Activated CD8-positive, alpha-beta T cell treated with anti-CD3 and anti-CD28 coated beads for 36 hours (primary cell): ENCODE measurements around the gene MGLL. TPM values are rescaled to one million over a fixed set of nuclear protein-coding genes. Genes with fewer than 3 reads are reported as not detected.

Experiments used
- ATAC-seq: fragments of 200-7000 bp; cut with Tn5 transposase; one replicate; pipeline ENCODE4 v1.10.0; 2021; ENCODE audit warnings: mild to moderate bottlenecking, moderate library complexity
- CTCF ChIA-PET: fragments of 350-600 bp; sonication (Branson Sonifier 250); formaldehyde crosslinking; loops from one replicate; lab custom pipeline; 2021; ENCODE audit warnings: antibody characterized with exemption; lab: Charles Lee
- POLR2A ChIA-PET: fragments of 350-600 bp; sonication (Branson Sonifier 250); formaldehyde crosslinking; loops from one replicate; lab custom pipeline; 2021; ENCODE audit warnings: antibody characterized with exemption; lab: Charles Lee
- DNase-seq: peaks from one replicate; pipeline ENCODE4 v3.0.0-alpha.2; 2020
- H3K27ac Mint-ChIP-seq: one replicate; pipeline ENCODE4 v1.8.0; 2021; ENCODE audit warnings: mild to moderate bottlenecking, mixed read lengths
- H3K27me3 Mint-ChIP-seq: one replicate; pipeline ENCODE4 v1.8.0; 2021; ENCODE audit warnings: mixed read lengths
- H3K36me3 Mint-ChIP-seq: one replicate; pipeline ENCODE4 v1.8.0; 2021; ENCODE audit warnings: low read depth, mixed read lengths
- H3K4me1 Mint-ChIP-seq: one replicate; pipeline ENCODE4 v1.8.0; 2021; ENCODE audit warnings: low read depth, mixed read lengths
- H3K4me3 Mint-ChIP-seq: one replicate; pipeline ENCODE4 v1.8.0; 2021; ENCODE audit warnings: mild to moderate bottlenecking, moderate library complexity, mixed read lengths
- H3K9me3 Mint-ChIP-seq: one replicate; pipeline ENCODE4 v1.8.0; 2021; ENCODE audit warnings: mixed read lengths
- intact Hi-C: fragments of 100-400 bp; cut with micrococcal nuclease; formaldehyde crosslinking; loops from one replicate; pipeline ENCODE4 v1.10.0; 2022
- total RNA-seq, 2 experiments: library from RNA; stranded (reverse); gene quantifications; one replicate each; pipeline ENCODE4 v1.2.3, GENCODE V29; 2021
- TF ChIP-seq, protein P1 (sequence below): fragments of 200-600 bp; IDR thresholded peaks from one replicate; pipeline ENCODE4 v1.8.0; 2022; ENCODE audit warnings: antibody characterized with exemption, mild to moderate bottlenecking

MGLL gene
- total RNA-seq, 2 experiments from 2014 or later, result 1.1 to 3.1 TPM

GRCh38 chr3:127783166-127783565 lies 39.1 kb downstream of the MGLL start:
- H3K36me3 Mint-ChIP-seq, result no peaks in the 10 kb centered on the region
- no peaks in the 10 kb centered on the region for H3K9me3 Mint-ChIP-seq
- intact Hi-C loops, result no loop called here
- ATAC-seq (no peak), DNase-seq (no peak)
- POLR2A ChIA-PET, result interaction anchor here (0.6 kb wide), 1 partner anchor 781 kb away, joined by 3 read pairs; no protein-coding TSS in a partner anchor
- H3K4me3 Mint-ChIP-seq, result no peak overlapping the region
- H3K27me3 Mint-ChIP-seq, result no peaks in the 10 kb centered on the region
- TF ChIP-seq, protein P1, sequence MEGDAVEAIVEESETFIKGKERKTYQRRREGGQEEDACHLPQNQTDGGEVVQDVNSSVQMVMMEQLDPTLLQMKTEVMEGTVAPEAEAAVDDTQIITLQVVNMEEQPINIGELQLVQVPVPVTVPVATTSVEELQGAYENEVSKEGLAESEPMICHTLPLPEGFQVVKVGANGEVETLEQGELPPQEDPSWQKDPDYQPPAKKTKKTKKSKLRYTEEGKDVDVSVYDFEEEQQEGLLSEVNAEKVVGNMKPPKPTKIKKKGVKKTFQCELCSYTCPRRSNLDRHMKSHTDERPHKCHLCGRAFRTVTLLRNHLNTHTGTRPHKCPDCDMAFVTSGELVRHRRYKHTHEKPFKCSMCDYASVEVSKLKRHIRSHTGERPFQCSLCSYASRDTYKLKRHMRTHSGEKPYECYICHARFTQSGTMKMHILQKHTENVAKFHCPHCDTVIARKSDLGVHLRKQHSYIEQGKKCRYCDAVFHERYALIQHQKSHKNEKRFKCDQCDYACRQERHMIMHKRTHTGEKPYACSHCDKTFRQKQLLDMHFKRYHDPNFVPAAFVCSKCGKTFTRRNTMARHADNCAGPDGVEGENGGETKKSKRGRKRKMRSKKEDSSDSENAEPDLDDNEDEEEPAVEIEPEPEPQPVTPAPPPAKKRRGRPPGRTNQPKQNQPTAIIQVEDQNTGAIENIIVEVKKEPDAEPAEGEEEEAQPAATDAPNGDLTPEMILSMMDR, result no peak
- CTCF ChIA-PET, result interaction anchor here (1.1 kb wide), 1 partner anchor 48 kb away, joined by 3 read pairs; no protein-coding TSS in a partner anchor
- H3K27ac Mint-ChIP-seq, result no peak overlapping the region
- peaks cover 6% of the 10 kb centered on the region for H3K4me1 Mint-ChIP-seq

DNA sequence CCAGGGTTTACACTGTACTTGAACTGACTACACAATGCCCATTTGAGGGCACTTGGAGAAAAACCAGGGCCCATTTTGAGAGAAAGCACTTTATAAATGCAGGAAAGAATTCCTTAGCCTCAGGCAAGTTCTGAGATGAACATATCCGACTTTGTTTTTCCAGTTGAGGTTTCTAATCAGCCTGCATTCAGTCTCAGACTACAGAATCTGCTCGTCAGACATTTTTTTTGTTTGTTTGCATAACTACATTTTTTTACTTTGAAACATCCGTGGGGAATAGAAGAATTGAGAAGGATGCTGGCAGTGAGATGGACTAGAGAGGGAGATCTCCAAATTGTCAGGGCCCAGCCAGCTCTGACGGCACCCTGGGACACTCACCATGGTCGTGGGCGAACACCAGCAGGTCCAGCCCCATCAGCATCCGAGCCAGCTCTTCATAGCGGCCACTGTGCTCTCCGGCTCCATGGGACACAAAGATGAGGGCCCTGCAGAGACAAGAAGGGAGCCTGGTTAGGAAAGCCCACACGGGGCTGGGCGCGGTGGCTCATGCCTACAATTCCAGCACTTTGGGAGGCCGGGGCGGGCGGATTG lies 40.8 kb downstream of the MGLL start:
- H3K27me3 Mint-ChIP-seq, result no peaks in the 10 kb centered on the region
- no peak for DNase-seq
- CTCF ChIA-PET, result no interaction called here
- no peak overlapping the region for H3K27ac Mint-ChIP-seq
- H3K36me3 Mint-ChIP-seq, result peaks cover 2% of the 10 kb centered on the region
- POLR2A ChIA-PET, result no interaction called here
- intact Hi-C loops, result no loop called here
- H3K4me1 Mint-ChIP-seq, result peaks cover 6% of the 10 kb centered on the region
- H3K9me3 Mint-ChIP-seq, result peaks cover 2% of the 10 kb centered on the region
- TF ChIP-seq, protein P1, result no peak
- ATAC-seq, result no peak
- no peak overlapping the region for H3K4me3 Mint-ChIP-seq

DNA sequence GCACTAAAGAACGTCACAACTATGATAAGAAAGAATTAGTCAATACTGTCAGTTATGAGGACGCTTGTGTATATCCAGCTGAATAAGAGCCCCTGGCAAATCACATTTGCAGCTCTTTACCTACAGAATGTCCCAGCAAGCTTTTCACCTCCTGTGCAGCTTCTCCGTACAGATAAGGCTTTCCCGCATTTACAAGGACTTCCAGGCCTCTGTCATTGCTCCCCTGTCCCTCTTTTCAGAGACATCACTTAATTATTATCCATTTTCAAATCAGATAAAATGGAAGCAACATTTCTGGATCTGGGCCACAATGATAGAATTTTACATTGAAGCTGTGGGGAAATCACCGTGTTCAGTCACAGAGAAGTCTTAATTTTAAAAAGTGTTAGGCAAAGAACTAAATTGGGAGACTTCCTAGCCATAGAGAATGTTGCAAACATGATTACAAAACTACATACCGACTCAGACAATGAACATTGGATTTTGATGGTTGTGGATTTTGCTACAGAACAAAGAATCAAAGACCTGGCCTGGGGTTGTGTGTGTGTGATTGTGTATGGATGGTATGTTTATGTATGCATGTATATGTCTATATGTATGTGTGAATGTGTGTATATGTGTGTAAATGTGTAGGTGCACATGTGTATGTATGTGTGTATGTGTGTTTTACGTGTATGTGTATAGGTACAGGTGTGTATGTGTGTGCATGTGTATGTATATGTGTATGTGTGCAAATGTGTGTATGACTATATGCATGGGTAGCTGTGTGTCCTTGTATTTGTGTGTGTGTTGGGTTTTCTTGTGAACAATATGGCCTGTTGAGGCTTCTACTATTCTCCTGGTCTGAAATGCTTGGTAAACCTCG lies 41.5 kb downstream of the MGLL start:
- Mint-ChIP-seq H3K27me3 (no peaks in the 10 kb centered on the region), H3K36me3 (peaks cover 2% of the 10 kb centered on the region), H3K9me3 (peaks cover 2% of the 10 kb centered on the region), H3K4me1 (peaks cover 6% of the 10 kb centered on the region), H3K27ac (no peak overlapping the region), H3K4me3 (no peak overlapping the region)
- TF ChIP-seq, protein P1, result no peak
- DNase-seq (no peak), ATAC-seq (no peak)
- POLR2A ChIA-PET, result no interaction called here
- intact Hi-C loops, result no loop called here
- CTCF ChIA-PET, result interaction anchor here (1.0 kb wide), 1 partner anchor 206 kb away, joined by 4 read pairs; no protein-coding TSS in a partner anchor

DNA sequence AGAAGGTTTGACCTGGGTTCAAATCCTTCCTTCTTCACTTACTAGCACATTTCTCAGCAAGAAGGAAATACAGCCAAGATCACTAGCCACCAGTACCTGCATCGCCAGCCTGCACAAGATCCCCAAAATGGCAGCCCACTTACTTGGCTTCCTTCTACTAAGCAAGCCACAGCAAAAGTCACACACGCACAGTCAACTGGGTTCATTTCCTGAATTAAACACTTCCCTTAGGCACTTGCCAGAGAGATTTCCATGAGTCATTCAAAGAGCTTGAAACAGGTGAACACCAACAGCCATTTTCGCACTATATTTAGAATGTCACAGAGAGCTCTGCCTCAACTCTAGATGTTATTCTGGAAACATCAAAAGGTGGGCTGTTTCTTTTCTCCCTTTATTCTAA lies 42.6 kb downstream of the MGLL start:
- H3K27me3 Mint-ChIP-seq, result no peaks in the 10 kb centered on the region
- intact Hi-C loops, result no loop called here
- H3K4me3 Mint-ChIP-seq, result no peak overlapping the region
- ChIA-PET CTCF (interaction anchor here (1.0 to 1.5 kb wide), 2 partner anchors 11 to 205 kb away, joined by 3 to 5 read pairs (median 4); no protein-coding TSS in a partner anchor), POLR2A (interaction anchor here (0.9 kb wide), 1 partner anchor 13 kb away, joined by 4 read pairs; no protein-coding TSS in a partner anchor)
- ATAC-seq (peak; percentile 75), DNase-seq (peak; percentile 32)
- TF ChIP-seq, protein P1, result no peak
- no peak overlapping the region for H3K27ac Mint-ChIP-seq
- peaks cover 2% of the 10 kb centered on the region for H3K36me3 Mint-ChIP-seq
- peaks cover 13% of the 10 kb centered on the region for H3K4me1 Mint-ChIP-seq
- peaks cover 2% of the 10 kb centered on the region for H3K9me3 Mint-ChIP-seq
